Hepatocyte (in vitro differentiated cells): Measurements from ENCODE around the gene GBE1.

Experiments
- EZH2 ChIP-seq: fragments of 200-600 bp; sonication (generic); IDR thresholded peaks from 2 replicates; pipeline ENCODE4 v1.6.1; 2016; ENCODE audit warnings: antibody characterized with exemption, mild to moderate bottlenecking, borderline replicate concordance
- EZH2phosphoT487 ChIP-seq: fragments of 200-600 bp; sonication (generic); IDR thresholded peaks from one replicate; pipeline ENCODE4 v1.6.1; 2018; ENCODE audit warnings: antibody characterized with exemption, mild to moderate bottlenecking, low read depth, moderate library complexity; ENCODE audit not compliant: unreplicated experiment, severe bottlenecking
- TF ChIP-seq, protein P1 (sequence below): fragments of 200-600 bp; sonication (generic); IDR thresholded peaks from 2 replicates; pipeline ENCODE4 v1.5.1; 2016; ENCODE audit warnings: antibody characterized with exemption, mild to moderate bottlenecking; ENCODE audit not compliant: poor library complexity

DNA sequence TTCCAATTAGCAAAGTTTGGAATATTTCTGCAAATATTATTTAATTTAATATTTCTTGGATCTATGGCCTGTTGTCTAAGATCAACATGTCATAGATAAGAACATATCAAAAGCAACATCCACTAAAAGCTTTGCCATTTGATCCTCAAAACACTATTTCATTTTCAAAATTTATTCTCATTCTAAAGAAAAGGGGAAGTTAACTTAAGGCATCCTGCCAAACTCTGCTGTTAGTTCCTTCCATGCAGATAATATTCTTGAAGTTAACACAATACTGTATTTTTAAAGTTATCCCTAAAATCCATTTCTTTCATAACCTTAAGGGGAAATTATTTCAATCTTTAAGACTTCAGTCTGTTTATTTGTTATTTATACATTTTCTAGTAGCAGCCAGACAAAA lies 28.2 kb upstream of the GBE1 start:
- TF ChIP-seq, protein P1, sequence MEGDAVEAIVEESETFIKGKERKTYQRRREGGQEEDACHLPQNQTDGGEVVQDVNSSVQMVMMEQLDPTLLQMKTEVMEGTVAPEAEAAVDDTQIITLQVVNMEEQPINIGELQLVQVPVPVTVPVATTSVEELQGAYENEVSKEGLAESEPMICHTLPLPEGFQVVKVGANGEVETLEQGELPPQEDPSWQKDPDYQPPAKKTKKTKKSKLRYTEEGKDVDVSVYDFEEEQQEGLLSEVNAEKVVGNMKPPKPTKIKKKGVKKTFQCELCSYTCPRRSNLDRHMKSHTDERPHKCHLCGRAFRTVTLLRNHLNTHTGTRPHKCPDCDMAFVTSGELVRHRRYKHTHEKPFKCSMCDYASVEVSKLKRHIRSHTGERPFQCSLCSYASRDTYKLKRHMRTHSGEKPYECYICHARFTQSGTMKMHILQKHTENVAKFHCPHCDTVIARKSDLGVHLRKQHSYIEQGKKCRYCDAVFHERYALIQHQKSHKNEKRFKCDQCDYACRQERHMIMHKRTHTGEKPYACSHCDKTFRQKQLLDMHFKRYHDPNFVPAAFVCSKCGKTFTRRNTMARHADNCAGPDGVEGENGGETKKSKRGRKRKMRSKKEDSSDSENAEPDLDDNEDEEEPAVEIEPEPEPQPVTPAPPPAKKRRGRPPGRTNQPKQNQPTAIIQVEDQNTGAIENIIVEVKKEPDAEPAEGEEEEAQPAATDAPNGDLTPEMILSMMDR, result no peak
- TF ChIP-seq EZH2, result no peak
- no peak for TF ChIP-seq EZH2phosphoT487
